MCF 10A (cell line): ENCODE measurements around the gene RABGAP1. TPM values are rescaled to one million over a fixed set of nuclear protein-coding genes. Genes with fewer than 3 reads are reported as not detected.

Experiments used
- BruUV-seq: library from RNA; stranded (reverse); fragments of 400-500 nt; replicated peaks from 2 replicates; lab custom pipeline; 2021; lab: Mats Ljungman, UMichigan
- CTCF ChIA-PET: fragments of 300-600 bp; sonication (Branson Sonifier 250); formaldehyde crosslinking; extraction: SDS; loops from one replicate; lab custom pipeline; 2021; ENCODE audit warnings: antibody characterized with exemption, inconsistent platforms; lab: Yijun Ruan, JAX
- POLR2A ChIA-PET: fragments of 300-600, 350-650 bp; sonication (Branson Sonifier 250); formaldehyde crosslinking; extraction: SDS; loops from one replicate; lab custom pipeline; 2020; ENCODE audit warnings: antibody characterized with exemption, inconsistent platforms; lab: Yijun Ruan, JAX
- DNase-seq: peaks from one replicate; pipeline ENCODE4 v3.0.0-alpha.2; 2018; ENCODE audit not compliant: unreplicated experiment
- H3K27ac Mint-ChIP-seq: one replicate; pipeline ENCODE4 v1.8.0; 2022; ENCODE audit warnings: mild to moderate bottlenecking, low read depth, mixed read lengths; ENCODE audit not compliant: unreplicated experiment
- H3K27me3 Mint-ChIP-seq: one replicate; pipeline ENCODE4 v1.8.0; 2022; ENCODE audit warnings: mixed read lengths; ENCODE audit not compliant: insufficient read depth, unreplicated experiment
- H3K36me3 Mint-ChIP-seq: one replicate; pipeline ENCODE4 v1.8.0; 2022; ENCODE audit warnings: mild to moderate bottlenecking, moderate library complexity, mixed read lengths; ENCODE audit not compliant: insufficient read depth, unreplicated experiment
- H3K4me1 Mint-ChIP-seq: one replicate; pipeline ENCODE4 v1.8.0; 2022; ENCODE audit warnings: mixed read lengths; ENCODE audit not compliant: insufficient read depth, unreplicated experiment
- H3K4me3 Mint-ChIP-seq: one replicate; pipeline ENCODE4 v1.8.0; 2022; ENCODE audit warnings: mild to moderate bottlenecking, moderate library complexity, mixed read lengths; ENCODE audit not compliant: unreplicated experiment
- H3K9me3 Mint-ChIP-seq: one replicate; pipeline ENCODE4 v1.8.0; 2022; ENCODE audit warnings: mixed read lengths; ENCODE audit not compliant: unreplicated experiment
- CTCF ChIP-seq: fragments of 200-600 bp; IDR thresholded peaks from one replicate; pipeline ENCODE4 v1.8.0; 2022; ENCODE audit warnings: antibody characterized with exemption, mild to moderate bottlenecking; ENCODE audit not compliant: unreplicated experiment
- intact Hi-C: fragments of 100-400 bp; cut with micrococcal nuclease; formaldehyde crosslinking; loops from 2 replicates; pipeline ENCODE4 v1.14.1; 2022
- total RNA-seq: library from RNA; stranded (reverse); gene quantifications from 2 replicates; pipeline ENCODE4 v1.2.3, GENCODE V29; 2022

Gene RABGAP1
- total RNA-seq, 1 experiment from 2014 or later: 43.1 TPM

GRCh38 chr9:122954253-122954691 is 13.5 kb downstream of the RABGAP1 start:
- H3K27ac Mint-ChIP-seq: peak overlapping the region; percentile 76
- peaks cover 30% of the 10 kb centered on the region for H3K4me1 Mint-ChIP-seq
- POLR2A ChIA-PET: interaction anchor here (0.9 to 6.2 kb wide), 5 partner anchors 12 to 52 kb away, joined by 3 to 50 read pairs (median 4); partner anchors contain the start of genes RABGAP1, RC3H2, ZBTB26 and ZBTB6
- H3K9me3 Mint-ChIP-seq: no peaks in the 10 kb centered on the region
- peak overlapping the region; percentile 33 for H3K4me3 Mint-ChIP-seq
- BruUV-seq: no TSS peak
- H3K36me3 Mint-ChIP-seq: peaks cover 7% of the 10 kb centered on the region
- DNase-seq: peak; percentile 44
- CTCF ChIA-PET: interaction anchor here (0.9 kb wide), 1 partner anchor 1221 kb away, joined by 6 read pairs; no protein-coding TSS in a partner anchor
- no peak for TF ChIP-seq CTCF
- H3K27me3 Mint-ChIP-seq: no peaks in the 10 kb centered on the region
- intact Hi-C loops: no loop called here

DNA sequence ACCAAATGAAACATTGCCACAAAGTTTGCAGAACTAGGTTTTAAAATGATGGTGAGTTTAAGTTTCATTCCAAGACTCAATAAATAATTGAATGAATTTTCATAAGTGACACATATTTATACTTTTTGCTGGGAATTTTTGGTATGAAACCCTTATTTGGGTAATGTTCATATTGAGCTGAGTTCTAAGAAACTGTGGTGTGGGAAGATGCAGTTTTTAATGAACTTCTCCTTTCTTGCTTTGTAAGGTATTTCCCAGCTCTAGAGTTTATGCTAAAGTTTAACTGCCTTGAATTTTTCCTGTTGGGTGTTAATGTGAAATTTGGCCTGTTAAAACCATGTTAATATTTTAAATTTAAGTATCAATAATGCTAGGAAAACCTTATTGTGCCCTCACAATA is 15.1 kb downstream of the RABGAP1 start:
- Mint-ChIP-seq H3K9me3 (no peaks in the 10 kb centered on the region), H3K27me3 (no peaks in the 10 kb centered on the region), H3K4me3 (no peak overlapping the region), H3K27ac (no peak overlapping the region), H3K4me1 (peaks cover 24% of the 10 kb centered on the region), H3K36me3 (peaks cover 16% of the 10 kb centered on the region)
- DNase-seq: no peak
- no TSS peak for BruUV-seq
- POLR2A ChIA-PET: interaction anchor here (6.2 kb wide), 1 partner anchor 14 kb away, joined by 50 read pairs; the partner anchor contains the start of gene RABGAP1
- intact Hi-C loops: no loop called here
- CTCF ChIA-PET: interaction anchor here (0.6 to 1.1 kb wide), 3 partner anchors 24 to 1675 kb away, joined by 3 read pairs; partner anchors contain the start of gene ZBTB26
- no peak for TF ChIP-seq CTCF

- TF ChIP-seq CTCF: no peak
- ChIA-PET POLR2A (interaction anchor here (1.9 kb wide), 1 partner anchor 13 kb away, joined by 4 read pairs; no protein-coding TSS in a partner anchor), CTCF (interaction anchor here (0.8 kb wide), 1 partner anchor 76 kb away, joined by 4 read pairs; no protein-coding TSS in a partner anchor)
- no peak overlapping the region for H3K4me3 Mint-ChIP-seq
- no peaks in the 10 kb centered on the region for H3K9me3 Mint-ChIP-seq
- no peaks in the 10 kb centered on the region for H3K27me3 Mint-ChIP-seq
- H3K36me3 Mint-ChIP-seq: peaks cover 44% of the 10 kb centered on the region
- no peaks in the 10 kb centered on the region for H3K4me1 Mint-ChIP-seq
- no peak overlapping the region for H3K27ac Mint-ChIP-seq
- no peak for DNase-seq
- intact Hi-C loops: no loop called here
- BruUV-seq: no TSS peak
These were observed 20.3 kb downstream of the RABGAP1 start for GRCh38 chr9:122961139-122961538.

DNA sequence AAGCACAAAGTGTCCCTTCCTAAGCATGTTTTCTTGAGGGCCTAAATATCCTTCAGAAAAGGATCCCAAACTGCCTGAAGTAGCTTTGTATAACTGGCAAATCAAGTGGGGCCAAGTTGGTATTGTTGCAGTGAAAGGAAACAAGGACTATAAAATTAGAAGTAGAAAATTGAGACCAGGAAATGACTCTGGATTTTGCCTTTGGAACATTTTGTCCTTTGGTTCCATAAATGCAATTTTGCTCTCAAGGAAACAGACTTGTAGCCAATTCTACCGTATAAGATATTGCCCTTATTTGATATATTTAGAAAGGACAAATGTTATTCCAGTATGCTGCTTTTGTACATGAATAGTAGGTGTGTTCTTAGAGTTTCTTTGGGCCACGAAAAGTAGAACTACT is 34.4 kb downstream of the RABGAP1 start:
- POLR2A ChIA-PET: no interaction called here
- peaks cover 14% of the 10 kb centered on the region for H3K4me1 Mint-ChIP-seq
- no peaks in the 10 kb centered on the region for H3K9me3 Mint-ChIP-seq
- no peak overlapping the region for H3K27ac Mint-ChIP-seq
- H3K36me3 Mint-ChIP-seq: peaks cover 19% of the 10 kb centered on the region
- H3K4me3 Mint-ChIP-seq: no peak overlapping the region
- no peaks in the 10 kb centered on the region for H3K27me3 Mint-ChIP-seq
- CTCF ChIA-PET: no interaction called here
- TF ChIP-seq CTCF: no peak
- intact Hi-C loops: no loop called here
- no TSS peak for BruUV-seq
- DNase-seq: no peak
